ENCODE measurements around the gene CDA.

DNA sequence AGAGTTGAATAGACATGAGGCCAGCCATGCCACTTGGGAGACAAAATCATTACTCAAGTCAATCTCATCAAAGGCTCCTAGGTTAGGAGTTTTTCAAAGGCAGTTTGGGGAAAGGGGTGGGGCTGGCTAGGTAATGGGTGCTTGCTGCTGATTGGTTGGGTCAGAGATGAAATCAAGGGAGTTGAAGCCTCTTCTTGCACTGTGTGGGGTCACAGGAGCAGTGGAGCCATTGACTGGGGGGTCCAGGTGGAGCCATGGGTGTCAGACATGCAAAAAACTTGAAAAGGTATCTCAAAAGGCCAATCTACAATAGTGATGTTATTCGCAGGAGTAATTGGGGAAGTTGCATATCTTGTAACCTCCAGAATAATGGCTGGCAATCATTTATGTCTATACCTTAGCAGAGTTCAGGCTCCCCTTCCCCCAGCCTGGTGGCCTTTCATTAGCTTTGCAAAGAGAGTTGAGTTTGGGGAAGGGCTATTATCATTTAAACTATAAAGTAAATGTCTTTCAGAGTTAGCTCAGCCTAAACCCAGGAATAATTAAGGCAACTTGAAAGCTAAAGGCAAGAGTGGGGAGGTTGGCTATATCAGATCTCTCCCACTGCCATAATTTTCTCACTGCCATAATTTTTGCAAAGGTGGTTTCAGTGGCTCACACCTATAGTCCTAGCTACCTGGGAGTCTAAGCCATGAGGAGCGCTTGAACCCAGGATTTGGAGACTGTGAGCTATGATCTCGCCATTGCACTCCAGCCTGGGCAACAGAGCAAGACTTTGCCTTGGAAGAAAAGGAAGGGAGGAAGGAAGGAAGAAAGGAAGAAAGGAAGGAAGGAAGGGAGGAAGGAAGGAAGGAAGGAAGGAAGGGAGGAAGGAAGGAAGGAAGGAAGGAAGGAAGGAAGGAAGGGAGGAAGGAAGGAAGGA, 36.5 kb downstream of the CDA start:
- TF ChIP-seq, protein P1, sequence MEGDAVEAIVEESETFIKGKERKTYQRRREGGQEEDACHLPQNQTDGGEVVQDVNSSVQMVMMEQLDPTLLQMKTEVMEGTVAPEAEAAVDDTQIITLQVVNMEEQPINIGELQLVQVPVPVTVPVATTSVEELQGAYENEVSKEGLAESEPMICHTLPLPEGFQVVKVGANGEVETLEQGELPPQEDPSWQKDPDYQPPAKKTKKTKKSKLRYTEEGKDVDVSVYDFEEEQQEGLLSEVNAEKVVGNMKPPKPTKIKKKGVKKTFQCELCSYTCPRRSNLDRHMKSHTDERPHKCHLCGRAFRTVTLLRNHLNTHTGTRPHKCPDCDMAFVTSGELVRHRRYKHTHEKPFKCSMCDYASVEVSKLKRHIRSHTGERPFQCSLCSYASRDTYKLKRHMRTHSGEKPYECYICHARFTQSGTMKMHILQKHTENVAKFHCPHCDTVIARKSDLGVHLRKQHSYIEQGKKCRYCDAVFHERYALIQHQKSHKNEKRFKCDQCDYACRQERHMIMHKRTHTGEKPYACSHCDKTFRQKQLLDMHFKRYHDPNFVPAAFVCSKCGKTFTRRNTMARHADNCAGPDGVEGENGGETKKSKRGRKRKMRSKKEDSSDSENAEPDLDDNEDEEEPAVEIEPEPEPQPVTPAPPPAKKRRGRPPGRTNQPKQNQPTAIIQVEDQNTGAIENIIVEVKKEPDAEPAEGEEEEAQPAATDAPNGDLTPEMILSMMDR (IDR thresholded peaks at IDR 0.05) = no peak
- no peak for TF ChIP-seq POLR2A (IDR thresholded peaks at IDR 0.05)

All from thyroid gland (tissue), 4 donors.